ENCODE measurements around the gene SH2D1B.
A peak's percentile ranks its signal among the peaks of the same experiment; 100 is the strongest.

The SH2D1B gene

GRCh38 chr1:162380061-162380846 lies 31.7 kb downstream of the SH2D1B start:
- Histone ChIP-seq H3K4me3 (no peak overlapping the region), H3K27ac (no peak overlapping the region)
- DNase-seq (ENCODE audit: low spot score): peak; percentile 53
- TF ChIP-seq CTCF (IDR thresholded peaks at IDR 0.05): no peak

- H3K4me3 ChIP-seq: no peak within 1 kb of the TSS
- TF ChIP-seq CTCF (IDR thresholded peaks at IDR 0.05): no peak
- no peak for DNase-seq (ENCODE audit: low spot score)
- no peak within 1 kb of the TSS for H3K27ac ChIP-seq
These were observed 35.2 kb downstream of the SH2D1B start, which contains the start of gene SPATA46 for GRCh38 chr1:162376691-162377090. Gene SPATA46 (minus strand): TSS chr1:162376854. CDS start chr1:162376790, 64 bp downstream.

DNA sequence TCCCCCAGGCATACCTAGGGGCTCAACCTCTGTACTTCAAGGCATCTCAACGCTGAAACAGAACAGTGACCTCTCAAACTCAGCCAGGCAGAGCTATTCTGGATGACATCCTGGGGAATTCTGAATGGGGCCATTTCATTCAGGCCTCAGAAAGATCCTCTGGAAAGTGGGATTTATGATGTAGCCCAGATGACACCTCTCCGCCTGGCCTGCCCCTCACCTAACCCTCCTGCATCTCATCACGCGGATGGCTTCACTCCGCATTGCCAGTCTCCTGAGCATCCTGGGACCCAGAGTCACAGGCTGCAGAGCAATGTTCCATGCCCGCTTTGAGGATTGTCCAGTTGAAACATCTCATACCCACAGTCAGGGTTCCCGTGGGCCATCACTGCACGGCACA lies 36.5 kb downstream of the SH2D1B start:
- no peak for DNase-seq (ENCODE audit: low spot score)
- TF ChIP-seq CTCF (IDR thresholded peaks at IDR 0.05): no peak
- Histone ChIP-seq H3K4me3 (no peak overlapping the region), H3K27ac (no peak overlapping the region)

DNA sequence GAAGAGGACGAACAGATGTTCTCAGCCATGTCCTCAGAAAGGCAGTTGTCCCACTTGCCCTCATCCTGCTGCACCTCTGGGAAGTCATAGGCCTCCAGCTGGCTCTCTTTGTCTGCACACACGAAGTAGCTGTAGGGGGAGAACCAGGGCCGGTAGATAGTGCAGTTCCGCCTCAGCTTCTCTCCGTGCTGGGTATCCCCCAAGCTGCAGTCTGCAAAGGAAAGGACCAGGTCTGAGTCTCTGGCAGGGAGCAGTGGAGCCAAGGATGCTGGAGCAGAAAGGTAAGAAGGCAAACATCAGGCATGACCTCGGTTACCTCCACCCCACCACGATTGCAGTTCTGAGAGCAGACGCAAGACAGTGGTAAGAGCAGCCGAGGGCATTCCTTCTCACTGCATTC lies 37.5 kb downstream of the SH2D1B start:
- Histone ChIP-seq H3K4me3 (no peak overlapping the region), H3K27ac (no peak overlapping the region)
- no peak for TF ChIP-seq CTCF (IDR thresholded peaks at IDR 0.05)
- DNase-seq (ENCODE audit: low spot score): no peak

- no peak for DNase-seq (ENCODE audit: low spot score)
- TF ChIP-seq CTCF (IDR thresholded peaks at IDR 0.05): no peak
- Histone ChIP-seq H3K27ac (no peak overlapping the region), H3K4me3 (no peak overlapping the region)
These were observed 38.2 kb downstream of the SH2D1B start for GRCh38 chr1:162373541-162374260.

GRCh38 chr1:162373072-162373427 lies 38.9 kb downstream of the SH2D1B start:
- TF ChIP-seq CTCF (IDR thresholded peaks at IDR 0.05): no peak
- H3K27ac ChIP-seq: no peak overlapping the region
- DNase-seq (ENCODE audit: low spot score): no peak
- no peak overlapping the region for H3K4me3 ChIP-seq

All from coronary artery (tissue), 2 donors.